DND-41 (cell line): ENCODE results near the gene EFNB3.

Experiments
- CTCF ChIP-seq: IDR thresholded peaks from 2 replicates; pipeline ENCODE4 v1.5.1; 2012; ENCODE audit warnings: borderline replicate concordance, low read length, moderate library complexity, mild to moderate bottlenecking; ENCODE audit not compliant: poor library complexity, severe bottlenecking; ENCODE audit errors: extremely low read depth
- EZH2 ChIP-seq: IDR thresholded peaks from 3 replicates; pipeline ENCODE4 v1.6.1; 2012; ENCODE audit warnings: borderline replicate concordance, low read depth, mild to moderate bottlenecking, moderate library complexity, low read length, inconsistent platforms; ENCODE audit not compliant: severe bottlenecking

- no peak for TF ChIP-seq EZH2
- TF ChIP-seq CTCF, result no peak
These were observed 36.5 kb upstream of the EFNB3 start for GRCh38 chr17:7668482-7668881.
